Nephron (organoid): ENCODE measurements around the gene TRAPPC12.
"Not testable (repeated sequence)": the region's sequence is repeated elsewhere in the genome, so short reads cannot be mapped to it uniquely, and the experiment has no call there.

Source experiments
- H3K27ac Mint-ChIP-seq, 3 experiments: 2 replicates each; pipeline ENCODE4 v1.8.0; 2020; ENCODE audit warnings: mixed read lengths in 3 of 3, mild to moderate bottlenecking in 2 of 3, moderate library complexity in 1 of 3
- H3K27me3 Mint-ChIP-seq: 2 replicates; pipeline ENCODE4 v1.8.0; 2021; ENCODE audit warnings: low read depth, mild to moderate bottlenecking, moderate library complexity, mixed read lengths
- H3K36me3 Mint-ChIP-seq: 2 replicates; pipeline ENCODE4 v1.8.0; 2020; ENCODE audit warnings: low read depth, mixed read lengths
- H3K4me1 Mint-ChIP-seq: 2 replicates; pipeline ENCODE4 v1.8.0; 2020; ENCODE audit warnings: mixed read lengths
- H3K4me3 Mint-ChIP-seq, 3 experiments: 2 replicates each; pipeline ENCODE4 v1.8.0; 2020; ENCODE audit warnings: mild to moderate bottlenecking in 3 of 3, mixed read lengths in 3 of 3, moderate library complexity in 2 of 3
- H3K9me3 Mint-ChIP-seq: 2 replicates; pipeline ENCODE4 v1.8.0; 2020; ENCODE audit warnings: mixed read lengths
- TF ChIP-seq, protein P1 (sequence below), 3 experiments: fragments of 200-600 bp; sonication (generic); IDR thresholded peaks; one replicate each; pipeline ENCODE4 v1.5.0; 2021; ENCODE audit warnings: antibody characterized with exemption in 3 of 3; ENCODE audit not compliant: unreplicated experiment in 3 of 3

The TRAPPC12 gene

DNA sequence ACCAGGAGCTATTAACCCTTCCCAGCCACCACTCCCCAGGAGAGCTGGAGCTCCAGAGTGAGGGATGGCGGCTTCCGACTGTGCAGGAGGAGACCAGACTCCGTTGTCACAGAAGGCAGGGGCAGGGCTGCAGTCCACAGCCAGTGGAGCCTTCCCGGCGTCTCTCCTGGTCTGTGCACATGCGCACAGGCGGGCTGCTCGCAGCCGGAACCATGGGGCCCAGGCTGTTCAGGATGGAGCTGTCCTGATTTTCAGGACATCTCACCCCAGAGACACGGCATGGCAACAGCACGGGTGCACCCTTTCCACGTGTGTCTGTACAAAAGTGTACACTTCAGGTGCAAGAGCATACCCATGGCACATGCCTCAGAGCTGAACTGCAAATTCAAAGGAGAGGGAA is 30.7 kb upstream of the TRAPPC12 start:
- Mint-ChIP-seq H3K27me3 (no peaks in the 10 kb centered on the region), H3K27ac (peak overlapping the region in 1 of 3 experiments; percentile 94), H3K4me3 (no peak overlapping the region), H3K4me1 (no peaks in the 10 kb centered on the region), H3K36me3 (peaks cover 57% of the 10 kb centered on the region), H3K9me3 (peaks cover 4% of the 10 kb centered on the region)
- TF ChIP-seq, protein P1, sequence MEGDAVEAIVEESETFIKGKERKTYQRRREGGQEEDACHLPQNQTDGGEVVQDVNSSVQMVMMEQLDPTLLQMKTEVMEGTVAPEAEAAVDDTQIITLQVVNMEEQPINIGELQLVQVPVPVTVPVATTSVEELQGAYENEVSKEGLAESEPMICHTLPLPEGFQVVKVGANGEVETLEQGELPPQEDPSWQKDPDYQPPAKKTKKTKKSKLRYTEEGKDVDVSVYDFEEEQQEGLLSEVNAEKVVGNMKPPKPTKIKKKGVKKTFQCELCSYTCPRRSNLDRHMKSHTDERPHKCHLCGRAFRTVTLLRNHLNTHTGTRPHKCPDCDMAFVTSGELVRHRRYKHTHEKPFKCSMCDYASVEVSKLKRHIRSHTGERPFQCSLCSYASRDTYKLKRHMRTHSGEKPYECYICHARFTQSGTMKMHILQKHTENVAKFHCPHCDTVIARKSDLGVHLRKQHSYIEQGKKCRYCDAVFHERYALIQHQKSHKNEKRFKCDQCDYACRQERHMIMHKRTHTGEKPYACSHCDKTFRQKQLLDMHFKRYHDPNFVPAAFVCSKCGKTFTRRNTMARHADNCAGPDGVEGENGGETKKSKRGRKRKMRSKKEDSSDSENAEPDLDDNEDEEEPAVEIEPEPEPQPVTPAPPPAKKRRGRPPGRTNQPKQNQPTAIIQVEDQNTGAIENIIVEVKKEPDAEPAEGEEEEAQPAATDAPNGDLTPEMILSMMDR (IDR thresholded peaks at IDR 0.05; ENCODE audit: unreplicated experiment in 3 of 3), result no peak

DNA sequence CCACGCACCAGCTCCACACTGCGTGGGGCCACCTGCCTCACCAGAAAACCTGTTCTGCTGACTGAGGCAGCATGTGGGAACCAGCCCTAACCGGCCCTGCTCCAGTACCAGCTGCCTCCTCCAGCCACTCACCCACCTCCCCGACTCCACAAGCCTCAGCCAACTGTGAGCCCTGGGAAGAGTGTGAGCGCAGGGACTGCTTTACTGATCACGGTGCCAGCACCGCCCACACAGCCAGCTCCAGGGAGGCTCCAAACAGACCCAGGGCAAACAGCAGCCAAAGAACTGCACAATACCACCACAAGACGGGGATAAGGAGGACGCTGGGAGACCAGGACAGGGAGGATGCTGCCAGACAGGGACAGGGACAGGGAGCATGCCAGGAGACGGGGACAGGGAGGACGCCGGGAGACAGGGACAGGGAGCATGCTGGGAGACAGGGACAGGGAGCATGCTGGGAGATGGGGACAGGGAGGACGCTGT is 30.2 kb upstream of the TRAPPC12 start:
- no peaks in the 10 kb centered on the region for H3K27me3 Mint-ChIP-seq
- TF ChIP-seq, protein P1 (IDR thresholded peaks at IDR 0.05; ENCODE audit: unreplicated experiment in 3 of 3), result no peak
- no peaks in the 10 kb centered on the region for H3K4me1 Mint-ChIP-seq
- peak overlapping the region in 1 of 3 experiments; percentile 94 for H3K27ac Mint-ChIP-seq
- H3K4me3 Mint-ChIP-seq, result peak overlapping the region in 1 of 3 experiments; percentile 13
- H3K9me3 Mint-ChIP-seq, result peaks cover 4% of the 10 kb centered on the region
- peaks cover 60% of the 10 kb centered on the region for H3K36me3 Mint-ChIP-seq

DNA sequence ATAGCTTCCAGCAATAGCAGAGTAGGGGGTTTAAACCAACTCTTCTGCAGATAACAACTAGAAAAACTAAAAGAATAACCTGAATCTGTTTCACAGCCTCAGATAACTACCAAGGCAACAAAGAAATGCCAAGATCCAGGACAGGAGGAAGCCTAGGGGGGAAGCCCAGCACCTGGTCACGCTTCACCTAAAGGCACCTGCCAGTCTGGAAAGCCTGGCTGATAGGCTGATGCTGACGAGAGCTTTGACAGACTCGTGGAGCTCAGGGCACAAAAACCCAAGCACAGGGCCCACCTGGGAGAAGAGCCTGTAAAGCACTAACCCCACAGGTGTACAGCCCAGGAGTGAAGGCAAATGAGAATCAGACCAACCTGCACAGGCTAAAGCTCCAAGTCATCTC is 24.5 kb upstream of the TRAPPC12 start:
- Mint-ChIP-seq H3K4me1 (no peaks in the 10 kb centered on the region), H3K27ac (no peak overlapping the region), H3K36me3 (peaks cover 32% of the 10 kb centered on the region), H3K9me3 (peaks cover 4% of the 10 kb centered on the region), H3K27me3 (no peaks in the 10 kb centered on the region), H3K4me3 (no peak overlapping the region)
- TF ChIP-seq, protein P1 (IDR thresholded peaks at IDR 0.05; ENCODE audit: unreplicated experiment in 3 of 3), result no peak

DNA sequence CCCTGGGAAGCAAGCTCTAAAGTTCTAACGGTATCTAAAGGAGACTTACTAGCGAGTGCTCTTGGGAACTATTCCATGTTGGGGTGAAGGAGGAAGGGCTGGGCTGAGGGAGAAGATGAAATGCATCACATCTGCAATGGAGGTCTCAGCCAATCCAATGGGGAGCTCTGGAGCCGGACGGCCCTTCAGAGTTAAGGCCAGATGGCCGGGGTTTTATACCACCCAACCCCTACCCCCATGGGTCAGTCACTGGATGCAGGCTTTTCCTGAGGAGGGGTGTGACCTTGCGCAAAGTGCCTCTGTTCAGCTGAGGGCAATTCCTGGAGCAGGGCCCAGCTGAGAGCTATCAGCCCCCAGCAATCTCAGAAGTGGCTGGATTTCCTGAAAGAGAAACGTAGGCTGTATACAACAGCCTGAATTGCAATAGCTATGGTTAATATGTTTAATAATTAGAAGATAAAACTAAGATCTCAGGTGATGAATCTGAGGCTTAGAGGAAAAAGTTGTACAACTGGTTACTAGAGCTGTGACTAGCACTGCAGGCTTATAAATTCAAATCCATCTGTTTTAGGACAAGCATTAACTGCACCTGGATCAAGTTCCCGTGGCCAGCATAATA is 23.4 kb upstream of the TRAPPC12 start:
- peaks cover 4% of the 10 kb centered on the region for H3K9me3 Mint-ChIP-seq
- H3K4me3 Mint-ChIP-seq, result no peak overlapping the region
- H3K36me3 Mint-ChIP-seq, result peaks cover 24% of the 10 kb centered on the region
- H3K27ac Mint-ChIP-seq, result peak overlapping the region; percentile 73 to 85 (median 85)
- no peaks in the 10 kb centered on the region for H3K4me1 Mint-ChIP-seq
- no peaks in the 10 kb centered on the region for H3K27me3 Mint-ChIP-seq
- TF ChIP-seq, protein P1 (IDR thresholded peaks at IDR 0.05; ENCODE audit: unreplicated experiment in 3 of 3), result no peak

DNA sequence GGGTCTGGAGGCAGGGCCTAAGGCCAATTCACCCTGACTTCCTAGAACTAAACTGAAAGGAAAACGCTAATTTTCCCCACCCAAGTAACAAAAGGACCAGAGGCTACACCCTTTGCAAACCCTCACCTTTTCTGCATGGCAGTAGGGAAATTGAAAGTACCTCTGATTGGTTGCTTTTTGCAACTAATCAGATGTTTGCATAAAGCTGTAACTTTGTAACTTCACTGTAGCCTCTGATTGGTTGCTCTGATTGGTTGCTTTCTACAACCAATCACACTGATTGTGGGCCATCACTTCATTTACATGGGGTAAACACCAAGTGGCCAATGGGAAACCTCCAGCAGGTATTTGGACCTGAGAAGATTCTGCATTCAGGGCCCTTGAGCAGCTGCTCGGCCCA is 22.7 kb upstream of the TRAPPC12 start:
- Mint-ChIP-seq H3K4me3 (no peak overlapping the region), H3K27me3 (no peaks in the 10 kb centered on the region)

DNA sequence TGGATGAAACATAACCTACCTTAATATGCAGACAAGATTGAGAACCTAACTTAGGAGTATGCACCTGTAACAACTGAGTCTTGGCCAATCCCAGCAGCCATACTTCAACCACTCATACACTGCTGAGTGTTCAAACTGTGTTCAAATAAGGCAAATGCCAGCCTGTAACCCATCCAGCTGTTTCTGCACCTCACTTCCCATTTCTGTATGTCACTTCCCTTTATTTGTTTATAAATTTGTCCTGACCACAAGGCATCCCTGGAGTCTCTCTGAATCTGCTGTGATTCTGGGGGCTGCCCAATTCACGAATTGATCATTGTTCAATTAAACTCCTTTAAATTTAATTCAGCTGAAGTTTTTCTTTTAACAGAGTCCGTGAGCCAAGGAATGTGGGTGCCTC is 22.0 kb upstream of the TRAPPC12 start:
- not testable (repeated sequence) for H3K4me3 Mint-ChIP-seq, H3K9me3 Mint-ChIP-seq, H3K27me3 Mint-ChIP-seq

More for the DNA sequence above, 22.7 kb upstream of the TRAPPC12 start:
- Mint-ChIP-seq H3K9me3 (peaks cover 4% of the 10 kb centered on the region), H3K4me1 (no peaks in the 10 kb centered on the region), H3K36me3 (peaks cover 17% of the 10 kb centered on the region), H3K27ac (peak overlapping the region; percentile 73 to 85 (median 85))
- TF ChIP-seq, protein P1 (IDR thresholded peaks at IDR 0.05; ENCODE audit: unreplicated experiment in 3 of 3), result no peak

More for the DNA sequence above, 22.0 kb upstream of the TRAPPC12 start:
- not testable (repeated sequence) for H3K27ac Mint-ChIP-seq, H3K4me1 Mint-ChIP-seq
- peaks cover 14% of the 10 kb centered on the region for H3K36me3 Mint-ChIP-seq
